Keratinocyte (primary cell): ENCODE measurements around the gene TMOD1. TPM values are rescaled to one million over a fixed set of nuclear protein-coding genes. Genes with fewer than 3 reads are reported as not detected.
A peak's percentile ranks its signal among the peaks of the same experiment; 100 is the strongest.

Experiments used
- DNase-seq: peaks from one replicate; pipeline ENCODE4 v3.0.0-alpha.2; 2011; ENCODE audit warnings: low read depth, missing footprints, low spot score
- FAIRE-seq: peaks from 2 replicates; lab custom pipeline; 2011; peaks lifted over from hg19 to GRCh38; lab: Jason Lieb, UNC
- H2AFZ ChIP-seq: 2 replicates; pipeline ENCODE4 v1.6.0; 2012; ENCODE audit warnings: low read length, control low read depth, inconsistent platforms; ENCODE audit not compliant: control insufficient read depth
- H3K27ac ChIP-seq: 2 replicates; pipeline ENCODE4 v1.5.1; 2011; ENCODE audit warnings: low read length; ENCODE audit not compliant: control insufficient read depth, insufficient read depth
- H3K27me3 ChIP-seq: 3 replicates; pipeline ENCODE4 v1.6.0; 2011; ENCODE audit warnings: low read length; ENCODE audit not compliant: control insufficient read depth, insufficient read depth; ENCODE audit errors: extremely low read depth
- H3K36me3 ChIP-seq, 2 experiments: 2 replicates in 1 of 2; 3 replicates in 1 of 2; pipeline ENCODE4 v1.5.1; 2011; ENCODE audit warnings: low read length in 2 of 2, mild to moderate bottlenecking in 1 of 2; ENCODE audit not compliant: control insufficient read depth in 2 of 2, insufficient read depth in 2 of 2; ENCODE audit errors: extremely low read depth in 1 of 2
- H3K4me1 ChIP-seq: 3 replicates; pipeline ENCODE4 v1.5.1; 2011; ENCODE audit warnings: low read length; ENCODE audit not compliant: control insufficient read depth, insufficient read depth; ENCODE audit errors: extremely low read depth
- H3K4me2 ChIP-seq: 3 replicates; pipeline ENCODE4 v1.6.0; 2011; ENCODE audit warnings: low read depth, low read length; ENCODE audit not compliant: control insufficient read depth, insufficient read depth; ENCODE audit errors: extremely low read depth
- H3K4me3 ChIP-seq, 3 experiments: fragments of 200-600 bp in 1 of 3; sonication (generic) in 1 of 3; 2 replicates in 2 of 3; 3 replicates in 1 of 3; pipeline ENCODE4 v1.5.1; 2011 to 2016; ENCODE audit warnings: low read length in 3 of 3, mild to moderate bottlenecking in 3 of 3, control low read depth in 2 of 3, inconsistent platforms in 1 of 3, low read depth in 1 of 3, mixed read lengths in 1 of 3, mixed run types in 1 of 3, moderate library complexity in 1 of 3; ENCODE audit not compliant: control insufficient read depth in 2 of 3, insufficient read depth in 2 of 3; ENCODE audit errors: extremely low read depth in 1 of 3
- H3K79me2 ChIP-seq: 2 replicates; pipeline ENCODE4 v1.6.0; 2012; ENCODE audit warnings: low read length; ENCODE audit not compliant: control insufficient read depth, insufficient read depth
- H3K9ac ChIP-seq: 3 replicates; pipeline ENCODE4 v1.6.0; 2011; ENCODE audit warnings: low read length; ENCODE audit not compliant: control insufficient read depth, insufficient read depth; ENCODE audit errors: extremely low read depth
- H3K9me1 ChIP-seq: 3 replicates; pipeline ENCODE4 v1.6.0; 2011; ENCODE audit warnings: low read length; ENCODE audit not compliant: control insufficient read depth, insufficient read depth; ENCODE audit errors: extremely low read depth
- H3K9me3 ChIP-seq: 2 replicates; pipeline ENCODE4 v1.5.1; 2012; ENCODE audit warnings: low read depth, low read length; ENCODE audit not compliant: control insufficient read depth
- H4K20me1 ChIP-seq: 3 replicates; pipeline ENCODE4 v1.6.0; 2011; ENCODE audit warnings: low read length; ENCODE audit not compliant: control insufficient read depth, insufficient read depth; ENCODE audit errors: extremely low read depth
- CTCF ChIP-seq, 3 experiments: IDR thresholded peaks in 1 of 3; conservative IDR thresholded peaks in 1 of 3; optimal IDR thresholded peaks in 1 of 3; 2 replicates in 2 of 3; 3 replicates in 1 of 3; pipeline versions ENCODE3 to v1.5.1; 2011; ENCODE audit warnings: low read length in 3 of 3, mild to moderate bottlenecking in 3 of 3, moderate library complexity in 2 of 3, control low read depth in 1 of 3, inconsistent platforms in 1 of 3; ENCODE audit not compliant: insufficient read depth in 2 of 3; ENCODE audit errors: extremely low read depth in 1 of 3
- EZH2 ChIP-seq: IDR thresholded peaks from one replicate; pipeline ENCODE4 v1.6.1; 2012; ENCODE audit warnings: inconsistent platforms, mild to moderate bottlenecking, low read length, moderate library complexity
- dilution Hi-C: fragments of 300-500 bp; cut with MboI; formaldehyde crosslinking; loops from one replicate; pipeline ENCODE4 v1.7.0; 2020; ENCODE audit warnings: low sequenced_read_pairs; ENCODE audit not compliant: extremely low pct_ligation_motif_present
- polyA plus RNA-seq, 5 experiments: library from polyadenylated mRNA; depleted of rRNA in 3 of 5; stranded (reverse) in 3 of 5; stranded (forward) in 1 of 5; unstranded in 1 of 5; fragments of >200 nt; gene quantifications; 1 replicate in 1 of 5; 2 replicates in 3 of 5; 3 replicates in 1 of 5; pipeline versions ENCODE4 v1.2.1 to v1.2.3, GENCODE V29; 2011 to 2012; ENCODE audit warnings: missing spikeins in 2 of 5, low read depth in 1 of 5, low replicate concordance in 1 of 5

The TMOD1 gene
- polyA plus RNA-seq, 1 donor (not counting 4 experiments of a cell fraction or from before 2014, with no cell fraction given), result not detected

GRCh38 chr9:97501972-97502221 lies 431 bp downstream of the TMOD1 start:
- Histone ChIP-seq H3K79me2 (no peaks in the 10 kb centered on the region), H4K20me1 (peaks cover 3% of the 10 kb centered on the region), H3K4me1 (no peaks in the 10 kb centered on the region), H3K27me3 (peaks cover 65% of the 10 kb centered on the region), H3K27ac (no peak overlapping the region), H3K9ac (no peak overlapping the region), H3K4me2 (peak overlapping the region; percentile 56), H3K36me3 (no peaks in the 10 kb centered on the region), H3K9me3 (no peaks in the 10 kb centered on the region), H2AFZ (no peak overlapping the region), H3K4me3 (peak overlapping the region in 2 of 3 experiments; percentile 29 to 40), H3K9me1 (no peaks in the 10 kb centered on the region)
- no peak for DNase-seq
- TF ChIP-seq CTCF (optimal IDR thresholded peaks at IDR 0.05 in 1 of 3, IDR thresholded peaks at IDR 0.05 in 1 of 3, conservative IDR thresholded peaks at IDR 0.05 in 1 of 3; ENCODE audit: extremely low read depth in 1 of 3, insufficient read depth in 2 of 3, low read length in 3 of 3) (no peak), EZH2 (no peak)
- no peak for FAIRE-seq
- dilution Hi-C loops, result no loop called here

GRCh38 chr9:97502222-97502983 lies 937 bp downstream of the TMOD1 start:
- H3K4me2 ChIP-seq, result peak overlapping the region; percentile 56
- no peaks in the 10 kb centered on the region for H3K9me1 ChIP-seq
- no peaks in the 10 kb centered on the region for H3K36me3 ChIP-seq
- peak overlapping the region in 2 of 3 experiments; percentile 9 to 40 for H3K4me3 ChIP-seq
- H3K9me3 ChIP-seq, result no peaks in the 10 kb centered on the region
- no peak overlapping the region for H3K27ac ChIP-seq
- dilution Hi-C loops, result no loop called here
- TF ChIP-seq EZH2 (peak; percentile 95), CTCF (optimal IDR thresholded peaks at IDR 0.05 in 1 of 3, IDR thresholded peaks at IDR 0.05 in 1 of 3, conservative IDR thresholded peaks at IDR 0.05 in 1 of 3; ENCODE audit: extremely low read depth in 1 of 3, insufficient read depth in 2 of 3, low read length in 3 of 3) (no peak)
- H2AFZ ChIP-seq, result no peak overlapping the region
- peaks cover 3% of the 10 kb centered on the region for H4K20me1 ChIP-seq
- H3K27me3 ChIP-seq, result peaks cover 68% of the 10 kb centered on the region
- no peak overlapping the region for H3K9ac ChIP-seq
- no peaks in the 10 kb centered on the region for H3K79me2 ChIP-seq
- H3K4me1 ChIP-seq, result no peaks in the 10 kb centered on the region
- no peak for FAIRE-seq
- no peak for DNase-seq
